NCI-H1105 treated with DMSO at 0.1 percent for 48 hours (cell line): ENCODE results near the gene TMEM163.

ENCODE experiments used
- DNase-seq: peaks from one replicate; lab custom pipeline; 2025; lab: John Stamatoyannopoulos, UW

Gene TMEM163

DNA sequence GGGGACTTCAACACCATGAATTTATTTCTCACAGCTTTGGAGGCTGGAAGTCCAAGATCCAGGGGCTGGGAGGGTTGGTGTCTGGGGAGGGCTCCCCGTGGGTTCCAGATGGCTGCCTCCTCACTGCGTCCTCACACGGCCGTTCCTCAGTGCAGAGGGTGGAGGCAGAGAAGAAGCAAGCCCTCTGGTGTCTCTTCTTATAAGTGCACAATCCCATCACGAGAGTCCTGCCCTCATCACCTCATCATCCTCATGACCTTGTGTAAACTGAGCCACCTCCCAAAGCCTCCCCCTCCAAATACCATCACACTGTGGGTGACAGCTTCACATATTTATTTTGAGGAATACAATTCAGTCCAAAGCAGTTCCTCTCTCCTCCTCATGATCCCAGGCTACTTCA is 26.3 kb downstream of the TMEM163 start:
- no peak for DNase-seq

GRCh38 chr2:134690629-134691215 is 28.1 kb downstream of the TMEM163 start:
- no peak for DNase-seq

- DNase-seq = no peak
Observed at GRCh38 chr2:134689315-134689714, 29.5 kb downstream of the TMEM163 start.

DNA sequence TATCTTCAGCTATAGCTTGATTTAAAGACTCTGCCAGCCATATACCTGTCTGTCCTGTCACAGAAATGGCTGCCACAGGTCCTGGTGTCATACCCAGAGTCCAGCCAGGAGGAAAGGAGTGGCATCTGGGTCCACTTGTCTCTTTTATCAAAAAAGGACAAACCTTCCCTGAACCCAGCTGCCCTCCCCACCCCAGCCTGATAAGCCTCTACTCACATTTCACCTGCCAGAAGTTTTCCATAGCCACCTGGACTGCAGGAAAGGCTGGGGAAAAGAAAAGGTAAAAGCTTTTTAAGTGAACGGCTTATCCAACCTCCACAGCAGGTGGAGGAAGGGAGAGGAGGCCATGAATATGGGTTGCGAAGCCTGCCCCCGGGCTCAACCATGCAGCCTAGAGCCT is 32.8 kb downstream of the TMEM163 start:
- no peak for DNase-seq

GRCh38 chr2:134683561-134684112 is 35.2 kb downstream of the TMEM163 start:
- no peak for DNase-seq

GRCh38 chr2:134682726-134683125 is 36.1 kb downstream of the TMEM163 start:
- DNase-seq = no peak

GRCh38 chr2:134681201-134681600 is 37.6 kb downstream of the TMEM163 start:
- no peak for DNase-seq

- no peak for DNase-seq
Observed at GRCh38 chr2:134679745-134680144, 39.1 kb downstream of the TMEM163 start.

- no peak for DNase-seq
Observed at GRCh38 chr2:134679294-134679693, 39.5 kb downstream of the TMEM163 start.

- DNase-seq = no peak
Observed at GRCh38 chr2:134677856-134678756, 40.7 kb downstream of the TMEM163 start.

DNA sequence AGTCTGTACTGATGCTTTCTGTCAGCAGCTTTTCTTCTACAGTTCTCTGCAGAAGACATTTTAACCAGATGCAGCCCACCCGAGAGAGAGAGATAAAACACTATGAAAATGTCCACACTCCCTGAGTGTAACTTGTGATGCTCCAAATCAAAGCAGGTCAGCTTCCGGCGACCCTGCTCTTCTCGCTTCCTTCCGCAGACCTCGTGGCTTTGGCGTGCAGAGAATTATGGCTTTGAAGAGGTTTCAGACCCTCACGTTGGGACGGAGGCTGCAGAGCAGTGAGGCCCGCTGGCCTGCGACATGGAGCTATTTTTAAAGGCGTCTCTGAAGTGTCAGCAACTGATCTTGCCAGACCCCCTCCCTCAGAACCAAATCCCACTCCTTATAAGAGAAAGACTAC is 41.8 kb downstream of the TMEM163 start:
- DNase-seq = no peak

DNA sequence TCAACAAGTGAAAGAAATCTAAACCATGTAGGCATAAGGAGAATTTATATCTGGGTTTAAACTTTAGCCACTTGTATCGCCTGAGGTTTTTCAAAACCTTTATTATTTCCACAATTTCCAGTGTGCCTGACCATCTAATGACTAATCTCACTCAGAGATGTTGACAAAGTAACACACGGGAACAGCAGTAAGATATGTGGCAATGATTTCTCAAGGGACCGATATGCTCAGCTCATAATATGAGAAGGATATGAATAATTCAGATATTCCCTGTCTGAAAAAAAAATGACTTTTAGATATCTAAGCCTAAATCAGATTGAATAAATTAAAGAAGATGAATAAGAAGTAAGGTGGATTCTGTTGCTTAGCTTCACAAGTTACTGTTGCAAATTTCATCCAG is 43.5 kb downstream of the TMEM163 start:
- DNase-seq = no peak

DNA sequence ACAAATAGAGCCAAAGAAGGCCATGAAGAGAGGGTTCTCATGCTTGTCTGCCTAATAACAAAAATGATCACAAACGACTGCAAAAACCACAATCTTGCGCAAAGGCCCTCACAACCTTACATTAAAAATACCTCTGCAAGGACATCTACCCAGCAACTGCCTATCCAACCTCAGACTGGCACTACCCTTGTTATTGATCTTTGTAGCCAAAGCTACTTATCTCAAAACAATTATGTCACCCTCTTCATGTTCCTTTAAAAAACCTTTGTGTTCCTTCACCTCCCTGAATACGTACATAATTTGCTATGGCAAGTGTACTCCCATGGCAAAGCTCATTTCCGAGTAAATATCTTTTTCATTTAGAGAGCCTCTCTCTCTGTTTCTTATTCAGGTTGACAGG is 44.1 kb downstream of the TMEM163 start:
- DNase-seq = no peak

GRCh38 chr2:134671513-134671912 is 47.3 kb downstream of the TMEM163 start:
- no peak for DNase-seq

DNA sequence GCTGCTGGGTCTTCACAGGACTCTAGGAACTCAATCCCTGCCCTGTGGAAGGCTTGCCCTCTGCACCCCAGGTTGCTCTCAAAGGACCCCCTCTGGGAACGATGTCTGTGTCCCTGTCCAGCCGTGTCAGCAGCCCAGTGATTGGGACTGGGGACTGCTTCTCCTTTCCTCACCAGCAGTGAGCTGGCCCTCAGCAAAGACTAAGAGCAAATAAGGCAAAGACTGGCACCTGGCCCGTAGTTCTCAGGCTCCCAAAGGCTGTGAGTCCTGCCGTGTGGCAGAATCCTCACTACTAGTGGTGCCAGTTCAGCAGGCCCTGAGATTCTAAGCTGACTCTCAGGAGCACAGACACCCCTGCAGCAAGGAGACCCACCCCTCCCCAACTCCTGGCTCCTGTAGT is 47.8 kb downstream of the TMEM163 start:
- peak; percentile 57 for DNase-seq

GRCh38 chr2:134669731-134670669 is 48.8 kb downstream of the TMEM163 start:
- DNase-seq = no peak

GRCh38 chr2:134668821-134669220 is 50.0 kb downstream of the TMEM163 start:
- DNase-seq = no peak

GRCh38 chr2:134667541-134667940 is 51.3 kb downstream of the TMEM163 start:
- DNase-seq = no peak

DNA sequence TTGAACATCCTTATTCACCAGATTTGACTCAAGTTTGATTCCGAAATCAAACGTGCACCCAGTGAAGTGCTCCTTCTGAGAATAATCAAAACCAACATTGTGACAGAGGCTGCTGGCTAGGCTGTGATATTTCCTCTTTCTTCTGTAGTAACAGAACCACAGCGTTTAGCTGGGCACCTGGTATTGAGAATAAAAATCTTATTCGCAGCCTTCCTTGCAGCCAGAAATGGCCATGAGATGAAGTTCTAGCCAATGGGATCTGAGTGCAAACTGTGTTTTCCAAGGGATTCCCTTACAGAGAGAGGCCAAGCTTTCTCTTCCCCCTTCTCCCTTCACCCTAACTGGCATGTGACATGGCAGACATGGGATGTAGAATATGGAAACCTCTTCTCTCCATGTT is 51.7 kb downstream of the TMEM163 start:
- no peak for DNase-seq

DNA sequence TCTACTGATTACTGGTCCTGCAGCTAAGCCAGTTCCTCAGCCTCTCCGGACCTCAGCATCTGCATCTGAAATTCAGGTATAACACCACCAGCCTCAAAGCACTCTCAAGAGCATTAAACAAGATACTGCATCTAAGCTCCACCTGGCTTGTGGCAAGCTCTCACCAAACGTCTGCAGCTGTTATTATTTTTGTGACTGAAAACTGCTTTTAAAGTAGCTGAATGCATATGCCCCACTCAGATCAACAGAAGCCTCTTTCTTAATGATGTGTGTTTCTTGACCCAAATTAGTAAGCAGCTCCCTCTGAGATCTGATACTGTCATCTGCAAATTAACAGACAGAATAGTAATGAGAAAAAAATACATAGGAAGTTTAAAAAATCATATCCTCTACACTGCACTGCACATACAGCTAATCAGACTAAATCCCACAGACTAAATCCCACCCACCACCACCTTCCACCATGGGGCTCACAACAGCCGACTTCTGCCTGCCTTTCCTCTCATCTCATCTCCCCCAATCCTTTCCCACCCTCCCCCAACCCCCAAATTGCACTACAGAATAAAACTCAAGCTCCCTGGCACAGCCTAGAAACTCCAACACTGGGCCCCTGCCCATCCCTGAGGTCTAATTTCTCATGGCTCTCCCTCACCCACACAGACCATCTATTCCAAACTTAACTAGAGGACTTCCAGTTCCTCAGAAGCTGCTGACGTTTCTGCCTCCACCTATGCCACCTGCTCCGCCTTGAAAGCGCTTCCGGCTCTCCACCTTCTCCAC is 52.9 kb downstream of the TMEM163 start:
- DNase-seq = no peak
